22Rv1 (cell line): ENCODE data around the gene HECW1.

Experiments
- ZFX ChIP-seq: fragments of 450-650 bp; IDR thresholded peaks from 2 replicates; pipeline ENCODE4 v1.6.1; 2017; ENCODE audit warnings: antibody characterized with exemption, borderline replicate concordance
- TF ChIP-seq, protein P1 (sequence below): fragments of 450-650 bp; IDR thresholded peaks from 2 replicates; pipeline ENCODE4 v1.5.1; 2017; ENCODE audit warnings: mild to moderate bottlenecking

DNA sequence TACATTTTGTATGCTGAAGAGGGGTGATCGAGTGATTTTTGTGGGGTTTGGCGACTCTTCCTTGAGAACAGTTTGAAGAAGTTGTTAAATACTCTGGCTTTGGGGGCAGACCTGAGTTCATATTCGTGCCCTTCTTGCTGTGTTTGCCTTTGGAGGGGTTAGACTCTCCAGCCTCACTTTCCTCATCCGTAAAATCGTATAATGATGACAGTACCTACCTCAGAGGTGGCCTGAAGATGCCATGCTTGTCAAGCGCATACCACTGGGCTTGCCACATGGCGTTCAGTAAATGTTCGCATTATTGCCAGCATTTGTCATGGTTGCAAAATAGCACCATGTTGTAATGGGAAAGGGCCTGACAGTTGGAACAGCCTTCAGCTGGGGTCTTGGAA lies 471.7 kb downstream of the HECW1 start:
- TF ChIP-seq, protein P1, sequence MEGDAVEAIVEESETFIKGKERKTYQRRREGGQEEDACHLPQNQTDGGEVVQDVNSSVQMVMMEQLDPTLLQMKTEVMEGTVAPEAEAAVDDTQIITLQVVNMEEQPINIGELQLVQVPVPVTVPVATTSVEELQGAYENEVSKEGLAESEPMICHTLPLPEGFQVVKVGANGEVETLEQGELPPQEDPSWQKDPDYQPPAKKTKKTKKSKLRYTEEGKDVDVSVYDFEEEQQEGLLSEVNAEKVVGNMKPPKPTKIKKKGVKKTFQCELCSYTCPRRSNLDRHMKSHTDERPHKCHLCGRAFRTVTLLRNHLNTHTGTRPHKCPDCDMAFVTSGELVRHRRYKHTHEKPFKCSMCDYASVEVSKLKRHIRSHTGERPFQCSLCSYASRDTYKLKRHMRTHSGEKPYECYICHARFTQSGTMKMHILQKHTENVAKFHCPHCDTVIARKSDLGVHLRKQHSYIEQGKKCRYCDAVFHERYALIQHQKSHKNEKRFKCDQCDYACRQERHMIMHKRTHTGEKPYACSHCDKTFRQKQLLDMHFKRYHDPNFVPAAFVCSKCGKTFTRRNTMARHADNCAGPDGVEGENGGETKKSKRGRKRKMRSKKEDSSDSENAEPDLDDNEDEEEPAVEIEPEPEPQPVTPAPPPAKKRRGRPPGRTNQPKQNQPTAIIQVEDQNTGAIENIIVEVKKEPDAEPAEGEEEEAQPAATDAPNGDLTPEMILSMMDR = no peak
- no peak for TF ChIP-seq ZFX
